Measurements from ENCODE around the gene RASA2. TPM values are rescaled to one million over a fixed set of nuclear protein-coding genes. Genes with fewer than 3 reads are reported as not detected.

RASA2 gene
- total and polyA plus RNA-seq, 2 of the 4 experiments (the other 2 are of a cell fraction), result 6.1 to 14.0 TPM

GRCh38 chr3:141602706-141603105, 115.9 kb downstream of the RASA2 start:
- no peaks in the 10 kb centered on the region for H3K27me3 ChIP-seq (ENCODE audit: control insufficient read depth, insufficient read depth, low read length)
- no peak overlapping the region for H2BK5ac ChIP-seq (ENCODE audit: low read depth, low read length, poor library complexity, severe bottlenecking)
- DNase-seq, result no peak
- no peak overlapping the region for H4K5ac ChIP-seq (ENCODE audit: low read depth, low read length)
- no TSS peak for BruUV-seq (replicated peaks)
- H4K20me1 ChIP-seq (ENCODE audit: insufficient read depth, low read length), result no peaks in the 10 kb centered on the region
- H3K9me3 ChIP-seq (ENCODE audit: control insufficient read depth, insufficient read depth, low read length), result no peaks in the 10 kb centered on the region
- ChIA-PET CTCF (no interaction called here), POLR2A (ENCODE audit: unreplicated experiment) (no interaction called here)
- H4K91ac ChIP-seq (ENCODE audit: insufficient read depth, low read depth, low read length), result no peak overlapping the region
- H2AK5ac ChIP-seq (ENCODE audit: low read depth, low read length), result no peak overlapping the region
- H3K4me1 ChIP-seq (ENCODE audit: control insufficient read depth, insufficient read depth, low read length), result peaks cover 2% of the 10 kb centered on the region; the same call in 1 of the 2 replicates
- no peak overlapping the region for H3K56ac ChIP-seq (ENCODE audit: extremely low read depth, insufficient read depth, low read length)
- peaks cover 9% of the 10 kb centered on the region for H3K36me3 ChIP-seq (ENCODE audit: control insufficient read depth, insufficient read depth, low read length)
- 93% methylated on average over 2 of the region's 4 CpGs; no CpG with 5 or more reads in 1 of the 2 experiments for WGBS, 2 experiments (ENCODE audit: extremely low coverage in 2 of 2, insufficient read length in 1 of 2)
- intact Hi-C loops (cut with micrococcal nuclease), result loop anchor here (10.0 kb wide), 1 partner anchor 132 kb away; the partner anchor contains the start of gene RNF7
- no peak overlapping the region for H3K23ac ChIP-seq (ENCODE audit: low read depth, low read length)
- H3K14ac ChIP-seq (replicated peaks; ENCODE audit: low read depth, low read length), result no peak overlapping the region
- no peak overlapping the region for H3K4me2 ChIP-seq (ENCODE audit: low read depth, low read length)
- dilution Hi-C loops (cut with HindIII; ENCODE audit: low sequenced_read_pairs, unreplicated experiment), result no loop called here
- in situ Hi-C loops (cut with MboI; ENCODE audit: low sequenced_read_pairs), result no loop called here
- H4K8ac ChIP-seq (ENCODE audit: low read depth in 2 of 2, low read length in 2 of 2), result no peak overlapping the region
- ATAC-seq (ENCODE audit: low read depth), result no peak
- no peak overlapping the region for H2AK9ac ChIP-seq (replicated peaks; ENCODE audit: low read depth, low read length, poor library complexity)
- H2BK15ac ChIP-seq (ENCODE audit: low read depth, low read length), result no peak overlapping the region
- no peak overlapping the region for H3K9ac ChIP-seq (ENCODE audit: low read depth, low read length)
- peaks cover 4% of the 10 kb centered on the region; the same call in 1 of the 2 replicates for H3K9me1 ChIP-seq (ENCODE audit: insufficient read depth, low read length)
- H3K18ac ChIP-seq (ENCODE audit: low read depth, low read length), result no peak overlapping the region
- no peak overlapping the region for H2BK120ac ChIP-seq (ENCODE audit: low read depth, low read length)
- H2AFZ ChIP-seq (replicated peaks; ENCODE audit: low read length, poor library complexity), result no peak overlapping the region
- H3K4me3 ChIP-seq (ENCODE audit: insufficient read depth, low read depth, low read length), result no peak overlapping the region
- TF ChIP-seq, protein P1, sequence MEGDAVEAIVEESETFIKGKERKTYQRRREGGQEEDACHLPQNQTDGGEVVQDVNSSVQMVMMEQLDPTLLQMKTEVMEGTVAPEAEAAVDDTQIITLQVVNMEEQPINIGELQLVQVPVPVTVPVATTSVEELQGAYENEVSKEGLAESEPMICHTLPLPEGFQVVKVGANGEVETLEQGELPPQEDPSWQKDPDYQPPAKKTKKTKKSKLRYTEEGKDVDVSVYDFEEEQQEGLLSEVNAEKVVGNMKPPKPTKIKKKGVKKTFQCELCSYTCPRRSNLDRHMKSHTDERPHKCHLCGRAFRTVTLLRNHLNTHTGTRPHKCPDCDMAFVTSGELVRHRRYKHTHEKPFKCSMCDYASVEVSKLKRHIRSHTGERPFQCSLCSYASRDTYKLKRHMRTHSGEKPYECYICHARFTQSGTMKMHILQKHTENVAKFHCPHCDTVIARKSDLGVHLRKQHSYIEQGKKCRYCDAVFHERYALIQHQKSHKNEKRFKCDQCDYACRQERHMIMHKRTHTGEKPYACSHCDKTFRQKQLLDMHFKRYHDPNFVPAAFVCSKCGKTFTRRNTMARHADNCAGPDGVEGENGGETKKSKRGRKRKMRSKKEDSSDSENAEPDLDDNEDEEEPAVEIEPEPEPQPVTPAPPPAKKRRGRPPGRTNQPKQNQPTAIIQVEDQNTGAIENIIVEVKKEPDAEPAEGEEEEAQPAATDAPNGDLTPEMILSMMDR (conservative IDR thresholded peaks at IDR 0.05; ENCODE audit: low read depth, low read length), result no peak
- TF ChIP-seq MAZ (IDR thresholded peaks at IDR 0.05; ENCODE audit: borderline replicate concordance, low read depth, low read length) (no peak), MAFK (IDR thresholded peaks at IDR 0.05; ENCODE audit: low read depth, low read length) (no peak), BHLHE40 (IDR thresholded peaks at IDR 0.05; ENCODE audit: low read depth, low read length) (no peak), ELK1 (IDR thresholded peaks at IDR 0.05; ENCODE audit: borderline replicate concordance, low read depth, low read length) (no peak), POLR2A (IDR thresholded peaks at IDR 0.05; ENCODE audit: low read depth, low read length) (no peak), CHD1 (IDR thresholded peaks at IDR 0.05; ENCODE audit: low read depth, low read length) (no peak), NFE2L2 (IDR thresholded peaks at IDR 0.05; ENCODE audit: low read depth, low read length) (no peak), CEBPB (IDR thresholded peaks at IDR 0.05; ENCODE audit: low read depth, low read length) (no peak), RAD21 (IDR thresholded peaks at IDR 0.05; ENCODE audit: low read length) (no peak), RCOR1 (IDR thresholded peaks at IDR 0.05; ENCODE audit: insufficient replicate concordance, low read length) (no peak)
- no peak overlapping the region for H3K27ac ChIP-seq (ENCODE audit: insufficient read depth, low read length)
- no peak overlapping the region for H3K4ac ChIP-seq (ENCODE audit: low read depth, low read length)
- H2BK20ac ChIP-seq (ENCODE audit: low read depth, low read length), result no peak overlapping the region
- H3K79me1 ChIP-seq (ENCODE audit: low read depth in 1 of 2, low read length in 2 of 2), result peaks cover 3 to 4% of the 10 kb centered on the region in 2 experiments; a peak in 2 of 4 replicates
